GM23338 (cell line): ENCODE data around the gene SLC39A7. TPM values are rescaled to one million over a fixed set of nuclear protein-coding genes. Genes with fewer than 3 reads are reported as not detected.

Source experiments
- ATAC-seq: fragments of 200-7000 bp; cut with Tn5 transposase; 3 replicates; pipeline ENCODE4 v1.9.1; 2020
- DNase-seq: peaks from one replicate; pipeline ENCODE4 v3.0.0-alpha.2; 2015; ENCODE audit warnings: low spot score
- H2AFZ ChIP-seq: fragments of 200-600 bp; sonication (generic); 2 replicates; pipeline ENCODE4 v1.8.0; 2016; ENCODE audit warnings: antibody characterized with exemption, mild to moderate bottlenecking, moderate library complexity
- H3F3A ChIP-seq: fragments of 200-600 bp; sonication (generic); replicated peaks from 2 replicates; pipeline ENCODE4 v1.8.0; 2017; ENCODE audit warnings: antibody characterized with exemption, mixed run types, low read depth
- H3K27ac ChIP-seq: fragments of 200-600 bp; sonication (generic); 2 replicates; pipeline ENCODE4 v1.6.1; 2016; ENCODE audit warnings: low read depth
- H3K27me3 ChIP-seq: fragments of 200-600 bp; sonication (generic); 2 replicates; pipeline ENCODE4 v1.8.0; 2016; ENCODE audit warnings: mild to moderate bottlenecking, mixed run types, moderate library complexity; ENCODE audit not compliant: insufficient read depth
- H3K36me3 ChIP-seq: fragments of 200-600 bp; sonication (generic); 2 replicates; pipeline ENCODE4 v1.8.0; 2016; ENCODE audit warnings: mild to moderate bottlenecking; ENCODE audit not compliant: insufficient read depth
- H3K4me1 ChIP-seq: fragments of 200-600 bp; sonication (generic); 2 replicates; pipeline ENCODE4 v1.8.0; 2016; ENCODE audit warnings: mild to moderate bottlenecking, moderate library complexity; ENCODE audit not compliant: insufficient read depth
- H3K4me2 ChIP-seq: fragments of 200-600 bp; sonication (generic); 2 replicates; pipeline ENCODE4 v1.7.1; 2017; ENCODE audit warnings: mixed run types
- H3K4me3 ChIP-seq: fragments of 200-600 bp; sonication (generic); 2 replicates; pipeline ENCODE4 v1.6.1; 2016; ENCODE audit warnings: mixed run types
- H3K79me2 ChIP-seq: fragments of 200-600 bp; sonication (generic); replicated peaks from 2 replicates; pipeline ENCODE4 v1.8.0; 2017; ENCODE audit warnings: mild to moderate bottlenecking; ENCODE audit not compliant: insufficient read depth
- H3K9me2 ChIP-seq: fragments of 200-600 bp; sonication (generic); 2 replicates; pipeline ENCODE4 v1.8.0; 2017; ENCODE audit not compliant: insufficient read depth
- H4K20me1 ChIP-seq: fragments of 200-600 bp; sonication (generic); replicated peaks from 2 replicates; pipeline ENCODE4 v1.8.0; 2017; ENCODE audit warnings: mild to moderate bottlenecking; ENCODE audit not compliant: insufficient read depth
- H3K27ac Mint-ChIP-seq: 2 replicates; pipeline ENCODE4 v1.8.0; 2020; ENCODE audit warnings: inconsistent platforms, mild to moderate bottlenecking, moderate library complexity, mixed read lengths
- H3K27me3 Mint-ChIP-seq: 3 replicates; pipeline ENCODE4 v1.8.0; 2022; ENCODE audit warnings: low read depth, mild to moderate bottlenecking, moderate library complexity, mixed read lengths, inconsistent platforms; ENCODE audit not compliant: insufficient read depth, poor library complexity
- H3K36me3 Mint-ChIP-seq: 3 replicates; pipeline ENCODE4 v1.8.0; 2021; ENCODE audit warnings: low read depth, mild to moderate bottlenecking, inconsistent platforms, moderate library complexity, mixed read lengths
- H3K4me1 Mint-ChIP-seq: 3 replicates; pipeline ENCODE4 v1.8.0; 2020; ENCODE audit warnings: mild to moderate bottlenecking, inconsistent platforms, mixed read lengths
- H3K4me3 Mint-ChIP-seq: 3 replicates; pipeline ENCODE4 v1.8.0; 2021; ENCODE audit warnings: moderate library complexity, mild to moderate bottlenecking, inconsistent platforms, mixed read lengths
- H3K9me3 Mint-ChIP-seq: 3 replicates; pipeline ENCODE4 v1.8.0; 2020; ENCODE audit warnings: moderate library complexity, mild to moderate bottlenecking, inconsistent platforms, mixed read lengths
- EZH2 ChIP-seq: fragments of 200-600 bp; sonication (generic); IDR thresholded peaks from one replicate; pipeline ENCODE4 v1.8.0; 2017; ENCODE audit warnings: antibody characterized with exemption, mild to moderate bottlenecking, low read depth; ENCODE audit not compliant: unreplicated experiment
- REST ChIP-seq: IDR thresholded peaks from one replicate; pipeline ENCODE4 v1.6.1; 2018; ENCODE audit warnings: antibody characterized with exemption; ENCODE audit not compliant: unreplicated experiment
- ZNF462 ChIP-seq: fragments of 250-450 bp; sonication (Bioruptor Pico); IDR thresholded peaks from 2 replicates; pipeline ENCODE4 v1.5.0; 2020; ENCODE audit warnings: mild to moderate bottlenecking, moderate library complexity
- polyA plus RNA-seq: library from polyadenylated mRNA; unstranded; fragments of >200 nt; fragmentation: Nextera tagmentation; extraction: Ambion mirVana; gene quantifications from 2 replicates; pipeline ENCODE4 v1.2.1, GENCODE V29; 2016
- total RNA-seq: library from RNA; depleted of rRNA; stranded (reverse); fragments of >200 nt; shearing (Covaris generic); gene quantifications from 2 replicates; pipeline ENCODE4 v1.2.3, GENCODE V29; 2014
- TF ChIP-seq, protein P1 (sequence below), 2 experiments: fragments of 200-600 bp in 1 of 2; sonication (generic) in 1 of 2; conservative IDR thresholded peaks; 2 replicates each; pipeline versions ENCODE4 v1.5.1 to v1.6.1; 2016 to 2017; ENCODE audit warnings: antibody characterized with exemption in 2 of 2, low read depth in 2 of 2, mild to moderate bottlenecking in 2 of 2, moderate library complexity in 1 of 2

Gene SLC39A7
- total and polyA plus RNA-seq, 2 experiments from 2014 or later, result 9.0 to 75.9 TPM

DNA sequence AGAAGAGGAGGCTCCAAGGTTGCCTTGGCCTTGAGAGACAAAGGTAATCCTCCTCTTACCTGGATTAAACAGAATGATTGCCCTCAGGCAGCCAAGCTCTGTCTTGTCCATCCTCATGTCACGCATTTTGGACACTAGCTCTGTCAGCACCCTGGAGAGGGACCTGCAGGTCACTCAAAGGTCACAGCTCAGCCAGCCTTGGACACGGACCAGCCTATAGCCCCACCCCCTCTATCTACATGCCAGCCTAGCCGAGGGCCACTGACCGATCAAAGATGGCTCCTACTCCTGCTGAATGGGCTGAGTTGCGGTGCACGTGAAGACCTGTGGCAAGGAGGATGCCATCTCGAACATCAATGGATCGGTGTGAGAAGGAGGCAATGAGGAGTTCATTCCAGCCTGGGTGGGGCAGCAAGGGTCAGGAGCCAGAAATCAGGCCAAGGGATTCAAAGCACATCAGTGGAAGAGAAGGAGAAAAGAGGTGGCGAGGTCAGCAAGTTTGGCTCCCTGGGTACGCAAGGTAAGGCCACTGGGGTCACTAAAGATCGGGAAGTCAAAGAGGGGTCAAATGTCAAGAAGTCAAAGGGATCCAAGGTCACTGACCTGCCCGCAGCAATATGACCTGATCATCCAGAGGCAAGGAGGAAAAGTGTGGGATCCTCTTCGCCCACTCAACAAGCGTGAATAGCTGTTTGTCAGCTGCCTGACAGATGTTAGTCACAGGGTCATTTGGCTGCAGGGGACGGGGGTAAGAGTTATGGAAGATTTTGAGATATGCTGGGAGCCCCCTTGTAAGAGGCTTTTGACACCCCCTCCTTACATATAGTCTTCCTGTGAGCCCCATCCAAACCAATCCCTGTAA lies 5.1 kb upstream of the SLC39A7 start (continued):
- no peak for TF ChIP-seq ZNF462 (CRISPR knock-in tag)

DNA sequence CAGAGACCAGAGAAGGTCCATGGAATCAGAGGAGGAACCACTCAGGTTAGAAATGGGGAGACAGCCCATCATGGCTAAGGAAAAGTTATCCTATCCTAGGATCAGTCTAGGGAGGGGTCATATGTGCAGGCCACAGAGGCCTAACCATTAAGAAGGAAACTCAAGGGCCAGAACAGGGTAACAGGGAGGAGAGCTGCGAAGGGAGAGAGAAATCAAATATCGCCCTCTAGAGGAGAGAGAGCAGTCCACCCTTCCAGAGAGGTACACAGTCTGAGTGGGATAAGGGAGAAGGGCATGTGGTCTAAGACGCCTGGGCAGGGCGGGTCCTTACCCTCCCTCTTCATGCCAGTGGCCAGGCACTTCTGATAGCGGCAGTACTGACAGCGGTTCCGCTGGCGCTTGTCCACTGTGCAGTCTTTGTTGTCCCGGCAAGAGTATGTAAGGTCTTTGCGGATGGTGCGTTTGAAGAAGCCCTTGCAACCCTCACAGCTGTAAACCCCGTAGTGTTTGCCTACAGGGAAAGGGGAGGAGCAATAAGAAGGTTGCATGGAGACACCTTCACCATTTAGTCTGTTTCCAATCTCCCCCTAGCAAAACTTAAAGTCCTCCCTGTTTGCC lies 3.1 kb upstream of the SLC39A7 start:
- H3K9me3 Mint-ChIP-seq, result no peaks in the 10 kb centered on the region; the same call in 2 of the 3 replicates
- Histone ChIP-seq H3K4me3 (no peak overlapping the region), H3K27ac (no peak overlapping the region), H2AFZ (no peak overlapping the region), H3K9me2 (no peaks in the 10 kb centered on the region), H3K79me2 (peaks cover 23% of the 10 kb centered on the region), H4K20me1 (peaks cover 16% of the 10 kb centered on the region), H3K27me3 (peaks cover 5% of the 10 kb centered on the region), H3K4me2 (0 out of 2 replicates have a peak overlapping the region, but pooled peaks have one; percentile 17), H3K36me3 (peaks cover 4% of the 10 kb centered on the region; the same call in 1 of the 2 replicates), H3F3A (peaks cover 22% of the 10 kb centered on the region), H3K4me1 (peaks cover 12% of the 10 kb centered on the region)
- H3K4me1 Mint-ChIP-seq, result peaks cover 40% of the 10 kb centered on the region
- peaks cover 21% of the 10 kb centered on the region for H3K27me3 Mint-ChIP-seq
- peak overlapping the region; percentile 100 for H3K4me3 Mint-ChIP-seq
- no peak for TF ChIP-seq EZH2
- TF ChIP-seq, protein P1, sequence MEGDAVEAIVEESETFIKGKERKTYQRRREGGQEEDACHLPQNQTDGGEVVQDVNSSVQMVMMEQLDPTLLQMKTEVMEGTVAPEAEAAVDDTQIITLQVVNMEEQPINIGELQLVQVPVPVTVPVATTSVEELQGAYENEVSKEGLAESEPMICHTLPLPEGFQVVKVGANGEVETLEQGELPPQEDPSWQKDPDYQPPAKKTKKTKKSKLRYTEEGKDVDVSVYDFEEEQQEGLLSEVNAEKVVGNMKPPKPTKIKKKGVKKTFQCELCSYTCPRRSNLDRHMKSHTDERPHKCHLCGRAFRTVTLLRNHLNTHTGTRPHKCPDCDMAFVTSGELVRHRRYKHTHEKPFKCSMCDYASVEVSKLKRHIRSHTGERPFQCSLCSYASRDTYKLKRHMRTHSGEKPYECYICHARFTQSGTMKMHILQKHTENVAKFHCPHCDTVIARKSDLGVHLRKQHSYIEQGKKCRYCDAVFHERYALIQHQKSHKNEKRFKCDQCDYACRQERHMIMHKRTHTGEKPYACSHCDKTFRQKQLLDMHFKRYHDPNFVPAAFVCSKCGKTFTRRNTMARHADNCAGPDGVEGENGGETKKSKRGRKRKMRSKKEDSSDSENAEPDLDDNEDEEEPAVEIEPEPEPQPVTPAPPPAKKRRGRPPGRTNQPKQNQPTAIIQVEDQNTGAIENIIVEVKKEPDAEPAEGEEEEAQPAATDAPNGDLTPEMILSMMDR (conservative IDR thresholded peaks at IDR 0.05; ENCODE audit: low read depth in 2 of 2), result peak; percentile 71 to 92
- no peak for TF ChIP-seq REST
- peaks cover 32% of the 10 kb centered on the region for H3K36me3 Mint-ChIP-seq
- ATAC-seq (peak; percentile 65), DNase-seq (peak; percentile 90)
- no peak overlapping the region; the same call in 1 of the 2 replicates for H3K27ac Mint-ChIP-seq
